Skeletal muscle tissue (tissue), 4 donors: ENCODE data around the gene PFN3. TPM values are rescaled to one million over a fixed set of nuclear protein-coding genes. Genes with fewer than 3 reads are reported as not detected.

Source experiments
- H3K27ac ChIP-seq: one replicate; pipeline ENCODE4 v1.7.0; 2013; ENCODE audit warnings: mild to moderate bottlenecking, low read depth, low read length, inconsistent platforms
- H3K27me3 ChIP-seq, 3 donors: one replicate each; pipeline ENCODE4 v1.7.0; 2013; ENCODE audit warnings: low read length in 3 of 3; ENCODE audit not compliant: control insufficient read depth in 3 of 3, insufficient read depth in 3 of 3
- H3K36me3 ChIP-seq, 3 donors: one replicate each; pipeline ENCODE4 v1.7.0; 2013; ENCODE audit warnings: low read length in 3 of 3; ENCODE audit not compliant: control insufficient read depth in 3 of 3, insufficient read depth in 3 of 3
- H3K4me1 ChIP-seq, 3 donors: one replicate each; pipeline ENCODE4 v1.7.0; 2013; ENCODE audit warnings: low read length in 3 of 3, mild to moderate bottlenecking in 3 of 3; ENCODE audit not compliant: control insufficient read depth in 3 of 3, insufficient read depth in 3 of 3
- H3K4me3 ChIP-seq, 3 donors: one replicate each; pipeline ENCODE4 v1.7.0; 2013; ENCODE audit warnings: low read length in 3 of 3
- H3K9ac ChIP-seq, 3 donors: one replicate each; pipeline ENCODE4 v1.7.0; 2013; ENCODE audit warnings: low read length in 3 of 3, mild to moderate bottlenecking in 3 of 3, moderate library complexity in 2 of 3, low read depth in 1 of 3
- H3K9me3 ChIP-seq, 3 donors: one replicate each; pipeline ENCODE4 v1.7.0; 2013; ENCODE audit warnings: low read length in 3 of 3; ENCODE audit not compliant: control insufficient read depth in 3 of 3
- total RNA-seq: library from RNA; depleted of rRNA; stranded (reverse); fragments of >200 nt; gene quantifications from one replicate; pipeline ENCODE4 v1.2.3, GENCODE V29; 2014
- donor health status: Osteomylitis.

Gene PFN3
- total RNA-seq, 1 donor from 2014 or later = not detected

- Histone ChIP-seq H3K9me3 (no peaks in the 10 kb centered on the region), H3K27ac (no peak overlapping the region), H3K27me3 (peaks cover 0 to 17% (median 9%) of the 10 kb centered on the region in 3 donors), H3K36me3 (no peaks in the 10 kb centered on the region), H3K4me1 (peaks cover 4 to 14% (median 10%) of the 10 kb centered on the region in 3 donors), H3K9ac (no peak overlapping the region), H3K4me3 (no peak overlapping the region)
Observed at GRCh38 chr5:177386542-177386941, 13.9 kb downstream of the PFN3 start.

GRCh38 chr5:177385720-177386119 lies 14.7 kb downstream of the PFN3 start:
- no peak overlapping the region for H3K27ac ChIP-seq
- peaks cover 7 to 21% (median 18%) of the 10 kb centered on the region in 3 donors for H3K4me1 ChIP-seq
- H3K27me3 ChIP-seq = peaks cover 0 to 17% (median 9%) of the 10 kb centered on the region in 3 donors
- no peak overlapping the region for H3K9ac ChIP-seq
- H3K4me3 ChIP-seq = no peak overlapping the region
- H3K9me3 ChIP-seq = no peaks in the 10 kb centered on the region
- no peaks in the 10 kb centered on the region for H3K36me3 ChIP-seq

- Histone ChIP-seq H3K36me3 (no peaks in the 10 kb centered on the region), H3K4me3 (no peak within 1 kb of the TSS), H3K27me3 (peaks cover 0 to 17% (median 9%) of the 10 kb centered on the region in 3 donors), H3K4me1 (peaks cover 8 to 14% (median 14%) of the 10 kb centered on the region in 3 donors), H3K9me3 (no peaks in the 10 kb centered on the region), H3K27ac (no peak within 1 kb of the TSS), H3K9ac (no peak within 1 kb of the TSS)
Observed at GRCh38 chr5:177384134-177384533, 16.3 kb downstream of the PFN3 start, which contains the start of gene SLC34A1. SLC34A1 (plus strand) TSS chr5:177384434; CDS start chr5:177385742, 1,308 bp downstream.

GRCh38 chr5:177383181-177383580 lies 17.3 kb downstream of the PFN3 start:
- H3K4me3 ChIP-seq = no peak overlapping the region
- no peak overlapping the region for H3K9ac ChIP-seq
- H3K27ac ChIP-seq = no peak overlapping the region
- peaks cover 0 to 17% (median 9%) of the 10 kb centered on the region in 3 donors for H3K27me3 ChIP-seq
- no peaks in the 10 kb centered on the region for H3K36me3 ChIP-seq
- no peaks in the 10 kb centered on the region for H3K9me3 ChIP-seq
- peaks cover 8 to 18% (median 12%) of the 10 kb centered on the region in 3 donors for H3K4me1 ChIP-seq

GRCh38 chr5:177382423-177383029 lies 17.9 kb downstream of the PFN3 start:
- H3K9ac ChIP-seq = peak overlapping the region in 1 of 3 donors; percentile 20
- no peak overlapping the region for H3K4me3 ChIP-seq
- H3K27ac ChIP-seq = no peak overlapping the region
- H3K27me3 ChIP-seq = peaks cover 0 to 17% (median 9%) of the 10 kb centered on the region in 3 donors
- H3K4me1 ChIP-seq = peaks cover 8 to 18% (median 12%) of the 10 kb centered on the region in 3 donors
- no peaks in the 10 kb centered on the region for H3K36me3 ChIP-seq
- H3K9me3 ChIP-seq = no peaks in the 10 kb centered on the region

GRCh38 chr5:177380805-177381126 lies 19.7 kb downstream of the PFN3 start:
- H3K27ac ChIP-seq = no peak overlapping the region
- H3K9ac ChIP-seq = no peak overlapping the region
- H3K4me3 ChIP-seq = no peak overlapping the region
- H3K36me3 ChIP-seq = no peaks in the 10 kb centered on the region
- peaks cover 0 to 15% (median 9%) of the 10 kb centered on the region in 3 donors for H3K27me3 ChIP-seq
- H3K9me3 ChIP-seq = no peaks in the 10 kb centered on the region
- H3K4me1 ChIP-seq = peaks cover 8 to 18% (median 12%) of the 10 kb centered on the region in 3 donors

- Histone ChIP-seq H3K4me3 (no peak overlapping the region), H3K36me3 (no peaks in the 10 kb centered on the region), H3K9me3 (no peaks in the 10 kb centered on the region), H3K27me3 (peaks cover 0 to 15% (median 3%) of the 10 kb centered on the region in 3 donors), H3K4me1 (peaks cover 8 to 18% (median 12%) of the 10 kb centered on the region in 3 donors), H3K27ac (no peak overlapping the region), H3K9ac (no peak overlapping the region)
Observed at GRCh38 chr5:177378884-177379883, 21.3 kb downstream of the PFN3 start.

- Histone ChIP-seq H3K36me3 (no peaks in the 10 kb centered on the region), H3K27ac (no peak overlapping the region), H3K27me3 (peaks cover 0 to 4% (median 0%) of the 10 kb centered on the region in 3 donors), H3K4me3 (no peak overlapping the region), H3K9me3 (no peaks in the 10 kb centered on the region), H3K4me1 (peaks cover 8 to 18% (median 12%) of the 10 kb centered on the region in 3 donors), H3K9ac (no peak overlapping the region)
Observed at GRCh38 chr5:177377851-177378776, 22.3 kb downstream of the PFN3 start.

- H3K9me3 ChIP-seq = no peaks in the 10 kb centered on the region
- no peak overlapping the region for H3K4me3 ChIP-seq
- peaks cover 19 to 22% (median 20%) of the 10 kb centered on the region in 3 donors for H3K4me1 ChIP-seq
- H3K9ac ChIP-seq = no peak overlapping the region
- no peaks in the 10 kb centered on the region for H3K36me3 ChIP-seq
- no peak overlapping the region for H3K27ac ChIP-seq
- H3K27me3 ChIP-seq = no peaks in the 10 kb centered on the region
Observed at GRCh38 chr5:177376107-177376506, 24.4 kb downstream of the PFN3 start.
